HG03159 (cell line): ENCODE data around the gene LRRC2.
"Not testable (repeated sequence)": the region's sequence is repeated elsewhere in the genome, so short reads cannot be mapped to it uniquely, and the experiment has no call there.

ENCODE experiments used
- ATAC-seq: cut with Tn5 transposase; IDR thresholded peaks from one replicate; pipeline ENCODE4 v1.9.1; 2021; ENCODE audit warnings: mild to moderate bottlenecking, moderate library complexity; ENCODE audit not compliant: unreplicated experiment

LRRC2 gene

GRCh38 chr3:46536758-46537157, 29.3 kb downstream of the LRRC2 start:
- no peak for ATAC-seq

GRCh38 chr3:46535746-46536145, 30.4 kb downstream of the LRRC2 start:
- ATAC-seq: no peak

- no peak for ATAC-seq
Observed at GRCh38 chr3:46533091-46533490, 33.0 kb downstream of the LRRC2 start.

GRCh38 chr3:46527239-46527638, 38.9 kb downstream of the LRRC2 start:
- ATAC-seq: no peak

- ATAC-seq: no peak
Observed at GRCh38 chr3:46524832-46525231, 41.3 kb downstream of the LRRC2 start.

- no peak for ATAC-seq
Observed at GRCh38 chr3:46524008-46524407, 42.1 kb downstream of the LRRC2 start.

GRCh38 chr3:46523556-46523955, 42.5 kb downstream of the LRRC2 start:
- ATAC-seq: no peak

GRCh38 chr3:46522201-46522600, 43.9 kb downstream of the LRRC2 start:
- not testable (repeated sequence) for ATAC-seq

GRCh38 chr3:46521096-46521495, 45.0 kb downstream of the LRRC2 start:
- ATAC-seq: no peak

GRCh38 chr3:46520531-46520930, 45.6 kb downstream of the LRRC2 start:
- no peak for ATAC-seq

- no peak for ATAC-seq
Observed at GRCh38 chr3:46519952-46520351, 46.1 kb downstream of the LRRC2 start.

GRCh38 chr3:46517784-46518181, 48.3 kb downstream of the LRRC2 start:
- no peak for ATAC-seq

GRCh38 chr3:46517016-46517783, 48.9 kb downstream of the LRRC2 start:
- ATAC-seq: no peak

- no peak for ATAC-seq
Observed at GRCh38 chr3:46516521-46516920, 49.6 kb downstream of the LRRC2 start.

GRCh38 chr3:46512191-46512749, 53.8 kb downstream of the LRRC2 start:
- no peak for ATAC-seq

GRCh38 chr3:46509661-46510187, 56.4 kb downstream of the LRRC2 start:
- ATAC-seq: no peak

GRCh38 chr3:46508850-46509591, 57.1 kb downstream of the LRRC2 start:
- no peak for ATAC-seq

- ATAC-seq: no peak
Observed at GRCh38 chr3:46506526-46506925, 59.6 kb downstream of the LRRC2 start.

- no peak for ATAC-seq
Observed at GRCh38 chr3:46505953-46506352, 60.1 kb downstream of the LRRC2 start.

GRCh38 chr3:46504789-46505188, 61.3 kb downstream of the LRRC2 start:
- ATAC-seq: no peak

GRCh38 chr3:46503200-46503874, 62.8 kb downstream of the LRRC2 start:
- ATAC-seq: no peak
